Measurements from ENCODE around the gene GPR4.

The GPR4 gene

GRCh38 chr19:45587873-45588272 lies 14.1 kb downstream of the GPR4 start:
- no peak for DNase-seq

GRCh38 chr19:45585158-45585577 lies 16.8 kb downstream of the GPR4 start:
- no peak for DNase-seq

GRCh38 chr19:45584332-45585157 lies 17.5 kb downstream of the GPR4 start, which contains the start of gene OPA3:
TSS of gene OPA3 (minus strand) at chr19:45584802. CDS start at chr19:45584764, 38 bp downstream.
- peak; percentile 99 for DNase-seq

- no peak for DNase-seq
These were observed 20.4 kb downstream of the GPR4 start for GRCh38 chr19:45581576-45581975.

GRCh38 chr19:45578861-45579260 lies 23.2 kb downstream of the GPR4 start:
- DNase-seq, result no peak

GRCh38 chr19:45577111-45577905 lies 24.7 kb downstream of the GPR4 start:
- DNase-seq, result no peak

GRCh38 chr19:45576682-45577081 lies 25.3 kb downstream of the GPR4 start:
- no peak for DNase-seq

GRCh38 chr19:45575216-45575615 lies 26.8 kb downstream of the GPR4 start:
- no peak for DNase-seq

GRCh38 chr19:45574526-45574925 lies 27.5 kb downstream of the GPR4 start:
- no peak for DNase-seq

- DNase-seq, result no peak
These were observed 30.4 kb downstream of the GPR4 start for GRCh38 chr19:45571457-45572220.

GRCh38 chr19:45569619-45570421 lies 32.2 kb downstream of the GPR4 start:
- peak; percentile 55 for DNase-seq

- no peak for DNase-seq
These were observed 33.3 kb downstream of the GPR4 start for GRCh38 chr19:45568732-45569131.

GRCh38 chr19:45567609-45568008 lies 34.4 kb downstream of the GPR4 start:
- no peak for DNase-seq

- DNase-seq, result no peak
These were observed 37.8 kb downstream of the GPR4 start for GRCh38 chr19:45564131-45564780.

- no peak for DNase-seq
These were observed 41.3 kb downstream of the GPR4 start for GRCh38 chr19:45560686-45561085.

- DNase-seq, result no peak
These were observed 42.0 kb downstream of the GPR4 start for GRCh38 chr19:45560038-45560437.

- DNase-seq, result peak; percentile 84
These were observed 43.6 kb downstream of the GPR4 start for GRCh38 chr19:45558399-45558878.

GRCh38 chr19:45556835-45557234 lies 45.2 kb downstream of the GPR4 start:
- no peak for DNase-seq

- DNase-seq, result no peak
These were observed 47.5 kb downstream of the GPR4 start for GRCh38 chr19:45554481-45554880.

GRCh38 chr19:45553464-45553863 lies 48.5 kb downstream of the GPR4 start:
- DNase-seq, result no peak

GRCh38 chr19:45547965-45548609 lies 53.9 kb downstream of the GPR4 start:
- DNase-seq, result no peak

Measured in CD4-positive, alpha-beta T cell treated with Interleukin-17A for 1 hour (primary cell).